Measurements from ENCODE around the gene C3orf22.

GRCh38 chr3:126523745-126524428, 34.8 kb downstream of the C3orf22 start, which contains the start of gene CHST13:
- TF ChIP-seq, protein P1, sequence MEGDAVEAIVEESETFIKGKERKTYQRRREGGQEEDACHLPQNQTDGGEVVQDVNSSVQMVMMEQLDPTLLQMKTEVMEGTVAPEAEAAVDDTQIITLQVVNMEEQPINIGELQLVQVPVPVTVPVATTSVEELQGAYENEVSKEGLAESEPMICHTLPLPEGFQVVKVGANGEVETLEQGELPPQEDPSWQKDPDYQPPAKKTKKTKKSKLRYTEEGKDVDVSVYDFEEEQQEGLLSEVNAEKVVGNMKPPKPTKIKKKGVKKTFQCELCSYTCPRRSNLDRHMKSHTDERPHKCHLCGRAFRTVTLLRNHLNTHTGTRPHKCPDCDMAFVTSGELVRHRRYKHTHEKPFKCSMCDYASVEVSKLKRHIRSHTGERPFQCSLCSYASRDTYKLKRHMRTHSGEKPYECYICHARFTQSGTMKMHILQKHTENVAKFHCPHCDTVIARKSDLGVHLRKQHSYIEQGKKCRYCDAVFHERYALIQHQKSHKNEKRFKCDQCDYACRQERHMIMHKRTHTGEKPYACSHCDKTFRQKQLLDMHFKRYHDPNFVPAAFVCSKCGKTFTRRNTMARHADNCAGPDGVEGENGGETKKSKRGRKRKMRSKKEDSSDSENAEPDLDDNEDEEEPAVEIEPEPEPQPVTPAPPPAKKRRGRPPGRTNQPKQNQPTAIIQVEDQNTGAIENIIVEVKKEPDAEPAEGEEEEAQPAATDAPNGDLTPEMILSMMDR (IDR thresholded peaks at IDR 0.05): no peak
- TF ChIP-seq POLR2A (IDR thresholded peaks at IDR 0.05): no peak

All from breast epithelium (tissue), 3 donors.